GM12878 (cell line): ENCODE data around the gene CPA4. TPM values are rescaled to one million over a fixed set of nuclear protein-coding genes. Genes with fewer than 3 reads are reported as not detected.

Experiments
- ATAC-seq: fragments of 200-7000 bp; cut with Tn5 transposase; 3 replicates; pipeline ENCODE4 v1.9.1; 2020; ENCODE audit warnings: mild to moderate bottlenecking, moderate library complexity
- BruUV-seq: library from RNA; stranded (reverse); fragments of 400-500 nt; replicated peaks from 2 replicates; lab custom pipeline; 2021; lab: Mats Ljungman, UMichigan
- CTCF ChIA-PET: fragments of 300-600 bp; sonication (Branson Sonifier 250); formaldehyde crosslinking; extraction: SDS; loops from one replicate; lab custom pipeline; 2021; ENCODE audit warnings: inconsistent platforms; lab: Yijun Ruan, JAX
- POLR2A ChIA-PET: fragments of 350-600 bp; formaldehyde crosslinking; extraction: SDS; loops from one replicate; lab custom pipeline; 2021; ENCODE audit warnings: inconsistent platforms; lab: Charles Lee
- RAD21 ChIA-PET: fragments of 300-600 bp; sonication (Branson Sonifier 250); formaldehyde crosslinking; loops from one replicate; lab custom pipeline; 2023; ENCODE audit warnings: antibody characterized with exemption; ENCODE audit not compliant: unreplicated experiment; lab: Charles Lee
- SMC1A ChIA-PET: fragments of 300-600 bp; sonication (Branson Sonifier 250); formaldehyde crosslinking; loops from one replicate; lab custom pipeline; 2023; ENCODE audit not compliant: unreplicated experiment, uncharacterized antibody; lab: Charles Lee
- DNase-seq: peaks from one replicate; pipeline ENCODE4 v3.0.0-alpha.2; 2011; ENCODE audit warnings: low read depth, low spot score
- FAIRE-seq: peaks from 3 replicates; lab custom pipeline; 2011; peaks lifted over from hg19 to GRCh38; lab: Jason Lieb, UNC
- H2AFZ ChIP-seq: 2 replicates; pipeline ENCODE4 v1.6.0; 2011; ENCODE audit warnings: low read depth, low read length, control low read depth; ENCODE audit not compliant: control insufficient read depth
- H3K27ac ChIP-seq: 2 replicates; pipeline ENCODE4 v1.5.1; 2011; ENCODE audit warnings: control low read depth; ENCODE audit not compliant: control insufficient read depth, insufficient read depth
- H3K27me3 ChIP-seq, 2 experiments: replicated peaks in 1 of 2; 2 replicates each; pipeline versions ENCODE4 v1.6.0 to v1.6.1; 2011; ENCODE audit warnings: low read length in 1 of 2; ENCODE audit not compliant: control insufficient read depth in 2 of 2, insufficient read depth in 2 of 2
- H3K36me3 ChIP-seq, 2 experiments: 2 replicates each; pipeline ENCODE4 v1.5.1; 2011; ENCODE audit warnings: low read length in 1 of 2; ENCODE audit not compliant: control insufficient read depth in 2 of 2, insufficient read depth in 2 of 2
- H3K4me1 ChIP-seq: 2 replicates; pipeline ENCODE4 v1.6.1; 2011; ENCODE audit warnings: mild to moderate bottlenecking, low read length, moderate library complexity, mixed read lengths; ENCODE audit not compliant: control insufficient read depth, insufficient read depth
- H3K4me2 ChIP-seq: 2 replicates; pipeline ENCODE4 v1.6.0; 2011; ENCODE audit warnings: control low read depth; ENCODE audit not compliant: control insufficient read depth, insufficient read depth
- H3K4me3 ChIP-seq: fragments of 200-600 bp; sonication (generic); 2 replicates; pipeline ENCODE4 v1.5.1; 2016
- H3K79me2 ChIP-seq: 2 replicates; pipeline ENCODE4 v1.6.0; 2011; ENCODE audit warnings: low read length; ENCODE audit not compliant: control insufficient read depth, insufficient read depth
- H3K9ac ChIP-seq: 2 replicates; pipeline ENCODE4 v1.8.0; 2011; ENCODE audit warnings: low read length, control low read depth, mixed read lengths; ENCODE audit not compliant: control insufficient read depth, insufficient read depth
- H3K9me3 ChIP-seq: replicated peaks from 3 replicates; pipeline ENCODE4 v1.5.1; 2011; ENCODE audit warnings: mild to moderate bottlenecking, low read length; ENCODE audit not compliant: control insufficient read depth, insufficient read depth
- H4K20me1 ChIP-seq: 2 replicates; pipeline ENCODE4 v1.6.0; 2011; ENCODE audit not compliant: control insufficient read depth, insufficient read depth
- BCL11A ChIP-seq: IDR thresholded peaks from 2 replicates; pipeline ENCODE4 v1.6.1; 2011; ENCODE audit warnings: low read depth, low read length
- CHD1 ChIP-seq: IDR thresholded peaks from 2 replicates; pipeline ENCODE4 v1.6.1; 2012; ENCODE audit warnings: low read depth, low read length, improper control_type of control experiment
- CHD4 ChIP-seq: fragments of 200-600 bp; sonication (generic); IDR thresholded peaks from 2 replicates; pipeline ENCODE4 v1.6.1; 2016; ENCODE audit warnings: mild to moderate bottlenecking
- CREB1 ChIP-seq: IDR thresholded peaks from 2 replicates; pipeline ENCODE4 v1.6.1; 2012; ENCODE audit warnings: low read depth, mild to moderate bottlenecking, inconsistent platforms
- CREM ChIP-seq: IDR thresholded peaks from 2 replicates; pipeline ENCODE4 v1.6.1; 2014; ENCODE audit warnings: antibody characterized with exemption, low read depth
- DPF2 ChIP-seq: fragments of 450-650 bp; IDR thresholded peaks from 2 replicates; pipeline ENCODE4 v1.6.1; 2017; ENCODE audit warnings: mild to moderate bottlenecking
- FOXM1 ChIP-seq: IDR thresholded peaks from 2 replicates; pipeline ENCODE4 v1.6.1; 2012; ENCODE audit warnings: low read depth, mild to moderate bottlenecking, inconsistent platforms, low read length, moderate library complexity
- IRF4 ChIP-seq: IDR thresholded peaks from 2 replicates; pipeline ENCODE4 v1.6.1; 2011; ENCODE audit warnings: low read depth, low read length
- MTA2 ChIP-seq: fragments of 450-650 bp; IDR thresholded peaks from 2 replicates; pipeline ENCODE4 v1.6.1; 2016; ENCODE audit warnings: low read depth, mild to moderate bottlenecking, moderate library complexity
- MXI1 ChIP-seq: fragments of 150-350 bp; IDR thresholded peaks from 2 replicates; pipeline ENCODE4 v1.6.1; 2011; ENCODE audit warnings: low read depth, mild to moderate bottlenecking, inconsistent platforms, low read length, improper control_type of control experiment
- PML ChIP-seq: IDR thresholded peaks from 2 replicates; pipeline ENCODE4 v1.6.1; 2012; ENCODE audit warnings: low read length, inconsistent platforms
- RAD21 ChIP-seq: IDR thresholded peaks from 2 replicates; pipeline ENCODE4 v1.6.1; 2011; ENCODE audit warnings: mild to moderate bottlenecking, low read depth, low read length, moderate library complexity; ENCODE audit not compliant: insufficient read depth
- SIX5 ChIP-seq: IDR thresholded peaks from 2 replicates; pipeline ENCODE4 v1.6.1; 2011; ENCODE audit warnings: mild to moderate bottlenecking, low read depth, low read length, moderate library complexity; ENCODE audit not compliant: severe bottlenecking
- SMAD1 ChIP-seq: fragments of 450-650 bp; IDR thresholded peaks from 2 replicates; pipeline ENCODE4 v1.6.1; 2018; ENCODE audit warnings: mild to moderate bottlenecking, low read depth; ENCODE audit not compliant: partially characterized antibody
- SMC3 ChIP-seq: IDR thresholded peaks from 2 replicates; pipeline ENCODE4 v1.6.1; 2011; ENCODE audit warnings: low read length, improper control_type of control experiment, borderline replicate concordance
- STAT1 ChIP-seq: fragments of 450-650 bp; conservative IDR thresholded peaks from 2 replicates; pipeline ENCODE4 v1.6.1; 2014; ENCODE audit warnings: antibody characterized with exemption, mild to moderate bottlenecking
- SUZ12 ChIP-seq: fragments of 200-600 bp; sonication (generic); IDR thresholded peaks from one replicate; pipeline ENCODE4 v1.6.1; 2018; ENCODE audit warnings: antibody characterized with exemption, mild to moderate bottlenecking; ENCODE audit not compliant: unreplicated experiment
- TAF1 ChIP-seq: IDR thresholded peaks from 2 replicates; pipeline ENCODE4 v1.6.1; 2011; ENCODE audit warnings: mild to moderate bottlenecking, low read depth, low read length, borderline replicate concordance
- TBL1XR1 ChIP-seq: IDR thresholded peaks from 2 replicates; pipeline ENCODE4 v1.6.1; 2012; ENCODE audit warnings: low read depth, low read length, improper control_type of control experiment
- ZNF207 ChIP-seq: fragments of 450-650 bp; IDR thresholded peaks from 2 replicates; pipeline ENCODE4 v1.6.1; 2014; ENCODE audit warnings: antibody characterized with exemption, mild to moderate bottlenecking, borderline replicate concordance
- ZNF384 ChIP-seq: IDR thresholded peaks from 2 replicates; pipeline ENCODE4 v1.6.1; 2012; ENCODE audit warnings: low read depth, mild to moderate bottlenecking, low read length, improper control_type of control experiment, borderline replicate concordance
- ZNF622 ChIP-seq: fragments of 450-650 bp; IDR thresholded peaks from 2 replicates; pipeline ENCODE4 v1.6.1; 2017; ENCODE audit warnings: mild to moderate bottlenecking, inconsistent platforms
- WGBS: methylation state at CpG from one replicate; pipeline ENCODE4 v1.1.6; 2016; ENCODE audit warnings: low lambda C conversion rate; ENCODE audit not compliant: insufficient replicate concordance, insufficient coverage; ENCODE audit errors: missing lambda C conversion rate; 5-methylcytosine and 5-hydroxymethylcytosine counted together
- in situ Hi-C: fragments of 300-500 bp; cut with MboI; formaldehyde crosslinking; loops from 9 replicates; pipeline ENCODE4 v1.14.3; 2018; ENCODE audit warnings: mixed read lengths
- intact Hi-C: fragments of 100-400 bp; cut with micrococcal nuclease; formaldehyde crosslinking; loops from one replicate; pipeline ENCODE4 v1.14.2; 2022; ENCODE audit not compliant: unreplicated experiment
- polyA plus RNA-seq, 11 experiments: library from polyadenylated mRNA; depleted of rRNA in 4 of 11; unstranded in 6 of 11; stranded (reverse) in 5 of 11; fragments of >200 nt; fragmentation: Nextera tagmentation in 4 of 11; fragmentation: Illumina TruSeq in 1 of 11; extraction: Ambion mirVana in 4 of 11; extraction: Trizol in 1 of 11; gene quantifications; 1 replicate in 1 of 11; 2 replicates in 10 of 11; pipeline versions ENCODE4 v1.2.1 to v1.2.3, GENCODE V29; 2011 to 2016; ENCODE audit warnings: inconsistent platforms in 2 of 11, missing spikeins in 2 of 11, low read depth in 1 of 11
- total RNA-seq, 4 experiments: library from RNA; depleted of rRNA in 3 of 4; stranded (reverse); fragments of >200 nt in 3 of 4; fragmentation: Illumina TruSeq in 1 of 4; extraction: Trizol in 1 of 4; gene quantifications; 2 replicates each; pipeline versions ENCODE4 v1.2.1 to v1.2.3, GENCODE V29; 2013 to 2021
- TF ChIP-seq, protein P1 (sequence below): IDR thresholded peaks from 2 replicates; pipeline ENCODE4 v1.6.1; 2011; ENCODE audit warnings: mild to moderate bottlenecking, low read depth, low read length, moderate library complexity; ENCODE audit not compliant: insufficient replicate concordance

CPA4 gene
- total and polyA plus RNA-seq, 10 of the 15 experiments (the other 5 are each of a cell fraction or from before 2014, with no cell fraction given), result 0.05 to 0.35 (median 0.18) TPM; not detected in 1

DNA sequence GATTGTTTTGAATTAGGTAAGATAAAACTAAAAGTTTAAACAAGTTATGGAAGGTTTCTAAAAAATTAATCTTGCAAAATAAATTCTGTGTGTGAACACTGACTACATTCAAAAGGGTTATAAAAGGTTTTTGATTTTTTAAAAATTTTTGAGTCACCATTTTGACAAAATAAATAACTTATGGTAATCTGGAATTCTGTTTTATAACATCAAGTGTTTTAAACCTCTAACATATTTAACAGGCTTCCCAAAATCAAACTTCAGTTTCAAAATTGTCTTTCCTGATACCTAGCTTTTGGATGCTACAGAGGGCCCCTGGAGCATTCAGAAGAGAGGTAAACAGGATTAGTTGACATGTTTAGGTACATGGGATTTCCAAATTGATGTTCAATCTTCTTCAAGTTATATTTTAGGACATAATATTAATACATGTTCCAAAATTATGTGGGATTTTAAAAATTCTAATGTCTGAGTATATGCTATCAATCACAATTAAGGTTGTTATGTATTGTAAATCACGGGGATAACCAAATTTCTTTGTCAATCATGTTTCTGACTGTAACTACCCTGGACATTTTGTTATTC lies 34.4 kb upstream of the CPA4 start (continued):
- TF ChIP-seq SMAD1, result no peak
- TF ChIP-seq CHD4, result no peak
- TF ChIP-seq ZNF384, result no peak
- no peak for TF ChIP-seq SIX5
- no peak for TF ChIP-seq STAT1
- no peak for TF ChIP-seq ZNF622
- TF ChIP-seq CHD1, result no peak
- TF ChIP-seq DPF2, result no peak
- TF ChIP-seq SUZ12, result no peak
- TF ChIP-seq MXI1, result no peak
- no peak for TF ChIP-seq PML
- TF ChIP-seq ZNF207, result no peak
- TF ChIP-seq, all 136 proteins: peak for 0

DNA sequence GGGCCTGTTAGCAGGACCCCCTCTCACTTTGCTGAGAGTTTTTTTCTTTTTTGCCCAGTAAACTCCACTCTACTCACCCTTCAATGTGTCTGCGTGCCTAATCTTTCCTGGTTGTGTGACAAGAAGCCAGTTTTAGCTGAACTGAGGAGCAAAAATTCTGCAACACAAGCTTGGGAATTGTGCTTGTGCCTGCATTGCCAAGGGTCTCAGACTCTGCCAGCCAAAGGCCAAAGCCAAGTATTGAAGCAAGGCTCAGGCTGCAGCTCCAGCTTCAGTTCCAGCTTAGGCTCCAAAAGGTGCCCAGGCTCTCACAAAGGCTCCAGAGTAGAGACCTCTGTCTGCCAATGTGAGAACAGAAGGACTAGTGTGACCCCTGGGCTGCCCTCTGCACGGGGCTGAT lies 30.5 kb upstream of the CPA4 start:
- H3K4me1 ChIP-seq, result no peaks in the 10 kb centered on the region
- RAD21 ChIA-PET, result no interaction called here
- DNase-seq, result no peak
- no peak for FAIRE-seq
- H2AFZ ChIP-seq, result no peak overlapping the region
- intact Hi-C loops, result no loop called here
- CTCF ChIA-PET, result interaction anchor here (2.3 kb wide), 1 partner anchor 19 kb away, joined by 7 read pairs; no protein-coding TSS in a partner anchor
- 42% methylated on average over 2 of the region's 2 CpGs for WGBS
- no peak for ATAC-seq
- POLR2A ChIA-PET, result no interaction called here
- no peaks in the 10 kb centered on the region for H3K9me3 ChIP-seq
- no peaks in the 10 kb centered on the region for H4K20me1 ChIP-seq
- H3K27me3 ChIP-seq, result no peaks in the 10 kb centered on the region; a peak in 1 of 4 replicates
- TF ChIP-seq SMC3, result no peak
- no peak for TF ChIP-seq TBL1XR1
- no peak for TF ChIP-seq RAD21
- TF ChIP-seq IRF4, result no peak
- TF ChIP-seq BCL11A, result no peak
- TF ChIP-seq TAF1, result no peak
- TF ChIP-seq, protein P1, sequence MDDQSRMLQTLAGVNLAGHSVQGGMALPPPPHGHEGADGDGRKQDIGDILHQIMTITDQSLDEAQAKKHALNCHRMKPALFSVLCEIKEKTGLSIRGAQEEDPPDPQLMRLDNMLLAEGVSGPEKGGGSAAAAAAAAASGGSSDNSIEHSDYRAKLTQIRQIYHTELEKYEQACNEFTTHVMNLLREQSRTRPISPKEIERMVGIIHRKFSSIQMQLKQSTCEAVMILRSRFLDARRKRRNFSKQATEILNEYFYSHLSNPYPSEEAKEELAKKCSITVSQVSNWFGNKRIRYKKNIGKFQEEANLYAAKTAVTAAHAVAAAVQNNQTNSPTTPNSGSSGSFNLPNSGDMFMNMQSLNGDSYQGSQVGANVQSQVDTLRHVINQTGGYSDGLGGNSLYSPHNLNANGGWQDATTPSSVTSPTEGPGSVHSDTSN, result no peak
- no peak for TF ChIP-seq CREB1
- TF ChIP-seq CREM, result no peak
- TF ChIP-seq FOXM1, result no peak
- TF ChIP-seq MTA2, result no peak
- SMC1A ChIA-PET, result interaction anchor here (1.0 to 1.7 kb wide), 3 partner anchors 8 to 31 kb away, joined by 3 to 4 read pairs (median 3); partner anchors contain the start of gene CPA4
- no peak overlapping the region for H3K27ac ChIP-seq
- in situ Hi-C loops, result no loop called here
- no peak overlapping the region for H3K9ac ChIP-seq
- no peaks in the 10 kb centered on the region for H3K36me3 ChIP-seq
- no peak overlapping the region for H3K4me2 ChIP-seq
- no peaks in the 10 kb centered on the region for H3K79me2 ChIP-seq
- no TSS peak for BruUV-seq
- no peak overlapping the region for H3K4me3 ChIP-seq
